Osteoblast (primary cell): ENCODE measurements around the gene BBS12. TPM values are rescaled to one million over a fixed set of nuclear protein-coding genes. Genes with fewer than 3 reads are reported as not detected.
"Not testable (repeated sequence)": the region's sequence is repeated elsewhere in the genome, so short reads cannot be mapped to it uniquely, and the experiment has no call there.

ENCODE experiments used
- DNase-seq: peaks from one replicate; pipeline ENCODE4 v3.0.0; 2011; ENCODE audit warnings: low spot score, mixed read lengths; ENCODE audit not compliant: insufficient read length; ENCODE audit errors: missing footprints
- H2AFZ ChIP-seq: 2 replicates; pipeline ENCODE4 v1.6.0; 2011; ENCODE audit warnings: mild to moderate bottlenecking, low read length
- H3K27ac ChIP-seq: 2 replicates; pipeline ENCODE4 v1.5.1; 2011; ENCODE audit warnings: mild to moderate bottlenecking, low read depth, low read length, moderate library complexity
- H3K27me3 ChIP-seq: 2 replicates; pipeline ENCODE4 v1.6.0; 2012; ENCODE audit warnings: mild to moderate bottlenecking, control low read depth, inconsistent platforms, low read length, moderate library complexity; ENCODE audit not compliant: insufficient read depth
- H3K36me3 ChIP-seq: 2 replicates; pipeline ENCODE4 v1.5.1; 2011; ENCODE audit warnings: mild to moderate bottlenecking, low read length, control low read depth, moderate library complexity; ENCODE audit not compliant: insufficient read depth
- H3K4me1 ChIP-seq: 2 replicates; pipeline ENCODE4 v1.5.1; 2011; ENCODE audit warnings: mild to moderate bottlenecking, low read length, control low read depth, moderate library complexity; ENCODE audit not compliant: insufficient read depth
- H3K4me2 ChIP-seq: 2 replicates; pipeline ENCODE4 v1.6.0; 2011; ENCODE audit warnings: mild to moderate bottlenecking, low read length; ENCODE audit not compliant: insufficient read depth
- H3K4me3 ChIP-seq: fragments of 200-600 bp; sonication (generic); 3 replicates; pipeline ENCODE4 v1.5.1; 2012; ENCODE audit warnings: mild to moderate bottlenecking, low read length, inconsistent platforms; ENCODE audit not compliant: insufficient read depth
- H3K79me2 ChIP-seq: 2 replicates; pipeline ENCODE4 v1.6.0; 2012; ENCODE audit warnings: mild to moderate bottlenecking, low read length, control low read depth, inconsistent platforms; ENCODE audit not compliant: insufficient read depth
- H3K9me3 ChIP-seq: 2 replicates; pipeline ENCODE4 v1.5.1; 2011; ENCODE audit warnings: low read depth, low read length, control low read depth
- H4K20me1 ChIP-seq: 2 replicates; pipeline ENCODE4 v1.6.0; 2012; ENCODE audit warnings: mild to moderate bottlenecking, low read length, control low read depth; ENCODE audit not compliant: insufficient read depth
- total RNA-seq: library from RNA; depleted of rRNA; stranded (reverse); fragments of >200 nt; gene quantifications from 2 replicates; pipeline ENCODE4 v1.2.3, GENCODE V29; 2012
- TF ChIP-seq, protein P1 (sequence below): IDR thresholded peaks from 2 replicates; pipeline ENCODE4 v1.5.1; 2011; ENCODE audit warnings: mild to moderate bottlenecking, low read depth, low read length, moderate library complexity; ENCODE audit errors: extremely low read depth

BBS12 gene
- total RNA-seq, 1 donor = 9.4 TPM

DNA sequence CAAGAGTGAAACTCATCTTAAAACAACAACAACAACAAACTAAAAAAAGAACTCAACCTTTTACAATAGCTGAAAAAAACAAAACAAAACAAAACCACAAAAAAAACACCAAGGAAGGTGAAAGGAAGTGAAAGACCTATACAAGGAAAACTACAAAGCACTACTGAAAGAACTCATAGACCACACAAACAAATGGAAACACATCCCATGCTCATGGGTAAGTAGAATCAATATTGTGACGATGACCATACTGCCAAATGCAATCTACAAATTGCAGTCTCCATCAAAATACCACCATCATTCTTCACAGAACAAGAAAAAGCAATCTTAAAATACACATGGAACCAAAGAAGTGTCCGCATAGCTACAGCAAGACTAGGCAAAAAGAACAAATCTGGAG, 52.6 kb downstream of the BBS12 start:
- Histone ChIP-seq H3K9me3 (no peaks in the 10 kb centered on the region), H3K36me3 (no peaks in the 10 kb centered on the region), H2AFZ (no peak overlapping the region), H3K79me2 (no peaks in the 10 kb centered on the region), H3K27me3 (no peaks in the 10 kb centered on the region), H3K4me2 (no peak overlapping the region), H3K4me3 (no peak overlapping the region), H3K4me1 (peaks cover 31% of the 10 kb centered on the region), H4K20me1 (no peaks in the 10 kb centered on the region), H3K27ac (no peak overlapping the region)
- no peak for DNase-seq
- TF ChIP-seq, protein P1, sequence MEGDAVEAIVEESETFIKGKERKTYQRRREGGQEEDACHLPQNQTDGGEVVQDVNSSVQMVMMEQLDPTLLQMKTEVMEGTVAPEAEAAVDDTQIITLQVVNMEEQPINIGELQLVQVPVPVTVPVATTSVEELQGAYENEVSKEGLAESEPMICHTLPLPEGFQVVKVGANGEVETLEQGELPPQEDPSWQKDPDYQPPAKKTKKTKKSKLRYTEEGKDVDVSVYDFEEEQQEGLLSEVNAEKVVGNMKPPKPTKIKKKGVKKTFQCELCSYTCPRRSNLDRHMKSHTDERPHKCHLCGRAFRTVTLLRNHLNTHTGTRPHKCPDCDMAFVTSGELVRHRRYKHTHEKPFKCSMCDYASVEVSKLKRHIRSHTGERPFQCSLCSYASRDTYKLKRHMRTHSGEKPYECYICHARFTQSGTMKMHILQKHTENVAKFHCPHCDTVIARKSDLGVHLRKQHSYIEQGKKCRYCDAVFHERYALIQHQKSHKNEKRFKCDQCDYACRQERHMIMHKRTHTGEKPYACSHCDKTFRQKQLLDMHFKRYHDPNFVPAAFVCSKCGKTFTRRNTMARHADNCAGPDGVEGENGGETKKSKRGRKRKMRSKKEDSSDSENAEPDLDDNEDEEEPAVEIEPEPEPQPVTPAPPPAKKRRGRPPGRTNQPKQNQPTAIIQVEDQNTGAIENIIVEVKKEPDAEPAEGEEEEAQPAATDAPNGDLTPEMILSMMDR = no peak

DNA sequence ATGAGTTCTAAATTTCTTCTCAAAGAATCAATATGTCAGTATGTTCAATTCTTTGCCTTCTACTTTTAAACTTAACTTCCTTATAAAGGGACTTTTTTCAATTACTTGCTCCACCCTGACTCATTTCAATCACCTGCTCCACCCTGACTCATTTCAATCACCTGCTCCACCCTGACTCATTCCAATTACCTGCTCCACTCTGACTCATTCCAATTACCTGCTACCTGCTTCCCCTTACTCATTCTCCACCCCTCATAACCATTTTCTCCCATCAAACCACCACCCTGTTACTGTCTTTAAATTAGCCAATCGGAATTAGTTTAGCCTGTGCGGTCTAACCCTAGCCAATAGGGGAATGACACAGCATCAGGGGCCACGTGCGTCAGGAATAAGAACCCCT, 53.8 kb downstream of the BBS12 start:
- H4K20me1 ChIP-seq, DNase-seq, H2AFZ ChIP-seq, H3K79me2 ChIP-seq, H3K27me3 ChIP-seq, H3K4me3 ChIP-seq, H3K36me3 ChIP-seq, H3K9me3 ChIP-seq, H3K27ac ChIP-seq, H3K4me2 ChIP-seq: not testable (repeated sequence)
- H3K4me1 ChIP-seq = peaks cover 31% of the 10 kb centered on the region

DNA sequence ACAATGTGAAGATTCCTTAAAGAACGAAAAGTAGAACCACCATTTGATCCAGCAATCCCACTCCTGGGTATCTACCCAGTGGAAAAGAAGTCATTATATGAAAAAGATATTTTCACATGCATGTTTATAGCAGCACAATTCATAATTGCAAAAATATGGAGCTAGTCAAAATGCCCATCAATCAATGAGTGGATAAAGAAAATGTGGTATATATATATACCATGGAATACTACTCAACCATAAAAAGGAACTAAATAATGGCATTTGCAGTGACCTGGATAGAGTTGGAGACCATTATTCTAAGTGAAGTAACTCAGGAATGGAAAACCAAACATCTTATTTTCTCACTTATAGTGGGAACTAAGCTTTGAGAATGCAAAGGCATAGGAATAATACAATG, 54.4 kb downstream of the BBS12 start:
- Histone ChIP-seq H2AFZ (peak overlapping the region; percentile 23), H3K4me1 (peaks cover 31% of the 10 kb centered on the region), H3K4me2 (peak overlapping the region; percentile 2)
- not testable (repeated sequence) for H3K4me3 ChIP-seq, H3K79me2 ChIP-seq, H3K27me3 ChIP-seq, H3K9me3 ChIP-seq, H3K27ac ChIP-seq, H3K36me3 ChIP-seq, H4K20me1 ChIP-seq, DNase-seq

DNA sequence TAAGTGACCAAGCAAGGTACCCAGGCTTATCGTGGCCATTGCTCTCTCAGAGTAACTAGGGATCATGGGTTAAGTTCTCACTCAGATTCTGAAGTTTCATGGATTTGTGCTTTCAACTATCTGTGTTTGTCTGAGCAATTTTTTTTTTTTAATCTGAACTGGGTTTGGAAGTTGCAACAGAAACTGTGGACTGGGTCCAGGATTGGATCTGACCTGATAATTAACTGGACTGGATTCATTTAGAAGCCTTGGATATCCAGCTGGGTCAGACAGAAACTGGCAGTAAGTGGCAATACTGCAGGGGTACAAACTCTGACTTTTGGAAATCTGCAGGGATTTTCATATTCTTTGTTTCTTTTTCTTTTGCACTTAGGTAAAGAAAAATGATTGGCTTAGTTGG, 55.4 kb downstream of the BBS12 start:
- no peaks in the 10 kb centered on the region for H3K27me3 ChIP-seq
- no peak overlapping the region for H3K27ac ChIP-seq
- H3K4me2 ChIP-seq = no peak overlapping the region
- no peaks in the 10 kb centered on the region for H3K79me2 ChIP-seq
- TF ChIP-seq, protein P1 = no peak
- DNase-seq = no peak
- no peaks in the 10 kb centered on the region for H3K9me3 ChIP-seq
- H2AFZ ChIP-seq = peak overlapping the region; percentile 23
- no peaks in the 10 kb centered on the region for H3K36me3 ChIP-seq
- peaks cover 22% of the 10 kb centered on the region for H3K4me1 ChIP-seq
- H3K4me3 ChIP-seq = no peak overlapping the region
- no peaks in the 10 kb centered on the region for H4K20me1 ChIP-seq

DNA sequence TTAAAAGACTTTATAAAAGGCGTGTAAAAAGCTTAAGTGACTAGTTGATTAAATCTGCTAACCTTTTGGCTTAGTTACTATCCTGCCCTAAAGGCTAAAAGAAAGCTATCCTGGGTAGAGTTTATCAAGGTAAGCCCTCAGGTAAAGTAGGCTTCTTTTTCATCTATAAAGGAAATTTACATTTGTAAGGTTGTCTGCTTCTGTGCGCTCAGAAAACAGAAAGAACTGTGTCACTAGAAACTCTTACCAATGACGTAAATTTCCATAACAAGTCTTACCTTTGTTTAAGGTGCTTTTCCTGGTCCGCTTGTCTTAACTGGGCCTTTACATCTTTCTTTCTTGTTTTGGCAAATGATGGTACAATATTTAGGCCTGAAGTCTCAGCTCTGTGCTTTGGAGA, 56.4 kb downstream of the BBS12 start:
- DNase-seq = no peak
- TF ChIP-seq, protein P1 = no peak
- Histone ChIP-seq H3K36me3 (no peaks in the 10 kb centered on the region), H3K27me3 (no peaks in the 10 kb centered on the region), H3K79me2 (no peaks in the 10 kb centered on the region), H3K27ac (no peak overlapping the region), H3K9me3 (no peaks in the 10 kb centered on the region), H4K20me1 (no peaks in the 10 kb centered on the region), H3K4me1 (peaks cover 13% of the 10 kb centered on the region), H3K4me3 (no peak overlapping the region), H3K4me2 (no peak overlapping the region), H2AFZ (no peak overlapping the region)
